Thymus (tissue), 14 donors: ENCODE measurements around the gene CCDC172. TPM values are rescaled to one million over a fixed set of nuclear protein-coding genes. Genes with fewer than 3 reads are reported as not detected.

ENCODE experiments used
- DNase-seq, 9 donors: peaks; one replicate each; pipeline ENCODE4 v3.0.0-alpha.2; 2013; ENCODE audit warnings: low spot score in 9 of 9, low read depth in 6 of 9, missing footprints in 1 of 9
- H3K27ac ChIP-seq, 2 donors: one replicate each; pipeline ENCODE4 v1.5.1; 2013; ENCODE audit warnings: control low read depth in 1 of 2, low read depth in 1 of 2, low read length in 1 of 2, mild to moderate bottlenecking in 1 of 2, moderate library complexity in 1 of 2
- H3K27me3 ChIP-seq, 2 donors: one replicate each; pipeline ENCODE4 v1.5.1; 2013; ENCODE audit warnings: low read length in 1 of 2; ENCODE audit not compliant: control insufficient read depth in 2 of 2, insufficient read depth in 1 of 2
- H3K36me3 ChIP-seq, 2 donors: one replicate each; pipeline ENCODE4 v1.5.1; 2013; ENCODE audit warnings: low read length in 1 of 2, mild to moderate bottlenecking in 1 of 2, moderate library complexity in 1 of 2; ENCODE audit not compliant: control insufficient read depth in 2 of 2, insufficient read depth in 2 of 2
- H3K4me1 ChIP-seq, 2 donors: one replicate each; pipeline ENCODE4 v1.5.1; 2013; ENCODE audit warnings: low read length in 2 of 2; ENCODE audit not compliant: control insufficient read depth in 2 of 2, insufficient read depth in 2 of 2
- H3K4me3 ChIP-seq, 2 donors: one replicate each; pipeline ENCODE4 v1.5.1; 2013; ENCODE audit warnings: low read length in 2 of 2, control low read depth in 1 of 2, mild to moderate bottlenecking in 1 of 2
- H3K9me3 ChIP-seq, 2 donors: one replicate each; pipeline ENCODE4 v1.5.1; 2013; ENCODE audit warnings: low read length in 1 of 2, mild to moderate bottlenecking in 1 of 2; ENCODE audit not compliant: control insufficient read depth in 2 of 2, insufficient read depth in 1 of 2
- WGBS: extraction: QIAGEN DNeasy Blood & Tissue Kit; methylation state at CpG from one replicate; pipeline ENCODE4 v1.1.7; 2013; 5-methylcytosine and 5-hydroxymethylcytosine counted together
- long read RNA-seq, 10 donors: transcript quantifications; one replicate each; lab custom pipeline, GENCODE V29; 2026
- polyA plus RNA-seq: library from polyadenylated mRNA; stranded (reverse); fragments of 200-250 nt; gene quantifications from one replicate; pipeline ENCODE4 v1.2.3, GENCODE V29; 2013
- total RNA-seq: library from RNA; stranded (reverse); fragments of 120-200 nt; gene quantifications from one replicate; pipeline ENCODE4 v1.2.4, GENCODE V29; 2013
- donor health status: healthy.

The CCDC172 gene, protein sequence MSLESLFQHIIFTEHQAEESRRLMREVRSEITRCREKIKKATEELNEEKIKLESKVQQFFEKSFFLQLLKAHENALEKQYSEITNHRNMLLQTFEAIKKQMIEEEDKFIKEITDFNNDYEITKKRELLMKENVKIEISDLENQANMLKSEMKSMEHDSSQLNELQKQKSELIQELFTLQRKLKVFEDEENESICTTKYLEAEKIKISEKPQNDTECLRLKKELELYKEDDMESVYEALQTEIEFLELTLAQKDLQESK
- total RNA-seq (0.05 TPM), polyA plus RNA-seq (0.16 TPM)
- long read RNA-seq, donor 1, result 0 reads
- long read RNA-seq, donor 2, result 0 reads
- long read RNA-seq, donor 3, result 0 reads
- long read RNA-seq, donor 4, result 0 reads
- long read RNA-seq, donor 5, result 0 reads
- long read RNA-seq, donor 6, result 0 reads
- long read RNA-seq, donor 7, result 0 reads
- long read RNA-seq, donor 8, result 0 reads
- long read RNA-seq, donor 9, result 0 reads
- long read RNA-seq, donor 10, result 0 reads

DNA sequence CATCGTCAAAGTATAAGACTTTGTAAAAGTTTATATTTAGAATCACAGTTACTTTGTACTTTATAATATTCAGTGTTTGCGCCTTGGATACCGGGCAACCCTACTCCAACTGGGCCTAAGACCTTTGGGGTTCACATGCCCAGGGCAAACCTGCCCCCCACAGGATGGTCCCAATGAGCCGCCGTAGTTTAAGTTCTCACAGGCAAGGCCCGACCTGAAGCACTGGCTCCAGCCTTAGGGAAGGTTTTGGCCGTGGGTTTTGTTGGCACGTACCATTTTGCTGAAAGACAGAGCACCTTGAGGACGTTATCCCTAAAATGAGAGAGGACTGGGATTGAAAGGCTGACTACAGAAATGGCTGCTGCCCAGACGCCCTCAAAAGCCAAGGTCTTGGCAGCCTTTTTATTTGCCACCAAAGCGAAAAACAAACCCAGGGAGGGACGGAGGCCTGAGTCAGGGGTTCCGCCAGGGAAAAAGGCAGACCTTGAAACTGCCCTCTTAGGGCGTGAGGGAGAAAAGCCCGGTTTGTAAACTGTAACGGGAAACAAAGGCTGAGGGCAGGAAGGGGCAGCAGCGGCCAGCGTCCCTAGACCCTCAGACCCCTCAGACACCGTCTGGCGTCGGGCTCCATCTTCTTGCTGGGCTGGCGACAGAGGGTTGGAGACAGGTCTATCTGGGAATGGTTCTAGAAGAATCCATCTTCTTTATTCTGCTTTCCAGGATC is at the start of gene CCDC172:
CCDC172 (plus strand) TSS at position 222 of the 724 bp plus-strand sequence. CDS start 564 bp downstream, outside the sequence.
- Histone ChIP-seq H3K27me3 (peaks cover 0 to 5% of the 10 kb centered on the region in 2 donors), H3K4me1 (no peaks in the 10 kb centered on the region), H3K4me3 (no peak within 1 kb of the TSS), H3K36me3 (no peaks in the 10 kb centered on the region), H3K9me3 (no peaks in the 10 kb centered on the region), H3K27ac (no peak within 1 kb of the TSS)
- WGBS, result 77% methylated on average over 22 of the region's 22 CpGs
- DNase-seq, result no peak

GRCh38 chr10:116276981-116277380 is 47.3 kb upstream of the CCDC172 start:
- no peak for DNase-seq
- H3K9me3 ChIP-seq, result no peaks in the 10 kb centered on the region
- no peaks in the 10 kb centered on the region for H3K36me3 ChIP-seq
- H3K4me3 ChIP-seq, result no peak overlapping the region
- H3K27ac ChIP-seq, result no peak overlapping the region
- WGBS, result 87% methylated on average over 3 of the region's 3 CpGs
- H3K4me1 ChIP-seq, result peaks cover 0 to 3% of the 10 kb centered on the region in 2 donors
- H3K27me3 ChIP-seq, result peaks cover 37 to 50% of the 10 kb centered on the region in 2 donors

DNA sequence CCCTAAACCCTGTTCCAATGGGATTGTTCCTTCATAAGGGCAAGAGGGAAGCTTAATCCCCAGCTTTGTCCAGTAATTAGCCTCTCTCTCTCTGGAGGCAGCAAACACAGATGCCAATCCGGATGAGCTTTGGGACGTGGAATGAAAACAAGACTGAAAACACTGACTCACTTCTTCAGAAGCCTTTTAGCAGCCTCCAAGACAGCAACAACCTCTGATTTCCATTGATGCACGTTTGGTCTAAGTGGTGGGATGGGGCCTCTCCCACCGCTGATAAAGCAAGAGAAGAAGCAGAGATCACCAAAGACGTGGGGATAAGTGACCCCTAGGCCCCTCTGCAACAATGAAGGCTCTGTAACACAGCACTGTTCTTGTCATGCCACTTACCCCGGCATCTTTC is 45.4 kb upstream of the CCDC172 start:
- Histone ChIP-seq H3K4me3 (no peak overlapping the region), H3K4me1 (no peaks in the 10 kb centered on the region), H3K27ac (no peak overlapping the region), H3K36me3 (no peaks in the 10 kb centered on the region), H3K9me3 (no peaks in the 10 kb centered on the region), H3K27me3 (peaks cover 18 to 32% of the 10 kb centered on the region in 2 donors)
- 81% methylated on average over 6 of the region's 6 CpGs for WGBS
- DNase-seq, result no peak

GRCh38 chr10:116281775-116282174 is 42.5 kb upstream of the CCDC172 start:
- peaks cover 0 to 4% of the 10 kb centered on the region in 2 donors for H3K27me3 ChIP-seq
- WGBS, result 81% methylated on average over 3 of the region's 3 CpGs
- H3K36me3 ChIP-seq, result no peaks in the 10 kb centered on the region
- no peak for DNase-seq
- H3K9me3 ChIP-seq, result no peaks in the 10 kb centered on the region
- H3K4me3 ChIP-seq, result no peak overlapping the region
- H3K4me1 ChIP-seq, result no peaks in the 10 kb centered on the region
- H3K27ac ChIP-seq, result no peak overlapping the region

DNA sequence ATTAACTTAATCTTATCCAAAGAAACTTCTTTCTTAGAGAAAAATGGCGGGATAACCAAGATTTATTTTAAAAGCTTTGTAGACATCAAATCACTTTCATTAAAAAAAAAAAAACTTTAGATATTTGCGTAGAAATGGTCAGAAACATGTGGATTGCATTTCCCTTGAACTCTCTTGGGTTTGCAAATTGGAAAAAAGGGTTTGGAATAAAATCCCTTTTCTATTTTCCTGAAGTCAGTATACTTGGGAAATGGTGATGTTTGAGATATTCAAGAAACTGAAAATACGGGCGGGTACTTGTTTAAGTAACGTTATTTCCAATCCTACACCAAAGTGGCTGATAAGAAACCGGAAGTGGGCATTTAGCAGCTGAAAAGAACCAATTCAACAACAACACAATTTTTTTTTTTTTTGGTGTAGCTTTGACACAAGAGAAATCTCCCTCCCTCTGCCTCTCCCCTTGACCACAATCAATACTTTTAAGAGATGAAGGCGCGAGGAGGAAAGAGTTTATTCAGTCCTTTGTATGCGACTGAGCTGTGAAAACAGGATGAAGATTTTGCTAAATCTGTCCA is 37.5 kb upstream of the CCDC172 start:
- Histone ChIP-seq H3K9me3 (no peaks in the 10 kb centered on the region), H3K27ac (no peak overlapping the region), H3K27me3 (no peaks in the 10 kb centered on the region), H3K36me3 (no peaks in the 10 kb centered on the region), H3K4me1 (no peaks in the 10 kb centered on the region), H3K4me3 (no peak overlapping the region)
- 38% methylated on average over 9 of the region's 9 CpGs for WGBS
- no peak for DNase-seq

- peak in 2 of 9 donors; percentile 9 to 28 for DNase-seq
- Histone ChIP-seq H3K27ac (no peak overlapping the region), H3K4me1 (no peaks in the 10 kb centered on the region), H3K4me3 (no peak overlapping the region), H3K27me3 (no peaks in the 10 kb centered on the region), H3K36me3 (no peaks in the 10 kb centered on the region), H3K9me3 (no peaks in the 10 kb centered on the region)
- 40% methylated on average over 1 of the region's 1 CpG for WGBS
Measured at GRCh38 chr10:116287906-116288501, 36.2 kb upstream of the CCDC172 start.

DNA sequence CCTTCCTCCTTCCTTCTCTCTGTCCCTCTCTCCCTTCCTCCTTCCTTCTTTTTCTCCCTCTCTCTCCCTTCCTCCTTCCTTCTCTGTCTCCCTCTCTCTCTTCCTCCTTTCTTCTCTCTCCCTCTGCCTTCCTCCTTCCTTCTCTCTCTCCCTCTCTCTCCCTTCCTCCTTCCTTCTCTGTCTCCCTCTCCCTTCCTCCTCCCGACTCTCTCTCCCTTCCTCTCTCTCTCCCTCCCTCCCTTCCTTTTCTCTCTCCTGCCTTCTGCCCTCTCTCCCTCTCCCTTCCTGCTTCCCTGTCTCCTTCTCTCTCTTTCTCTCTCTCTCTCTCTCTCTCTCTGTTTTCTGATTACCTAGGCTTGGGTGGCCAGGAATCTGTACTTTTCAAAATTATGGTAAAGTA is 34.6 kb upstream of the CCDC172 start:
- no peaks in the 10 kb centered on the region for H3K27me3 ChIP-seq
- no peaks in the 10 kb centered on the region for H3K36me3 ChIP-seq
- H3K4me3 ChIP-seq, result no peak overlapping the region
- no peak overlapping the region for H3K27ac ChIP-seq
- WGBS, result 18% methylated on average over 1 of the region's 1 CpG
- no peaks in the 10 kb centered on the region for H3K4me1 ChIP-seq
- no peaks in the 10 kb centered on the region for H3K9me3 ChIP-seq
- DNase-seq, result no peak

DNA sequence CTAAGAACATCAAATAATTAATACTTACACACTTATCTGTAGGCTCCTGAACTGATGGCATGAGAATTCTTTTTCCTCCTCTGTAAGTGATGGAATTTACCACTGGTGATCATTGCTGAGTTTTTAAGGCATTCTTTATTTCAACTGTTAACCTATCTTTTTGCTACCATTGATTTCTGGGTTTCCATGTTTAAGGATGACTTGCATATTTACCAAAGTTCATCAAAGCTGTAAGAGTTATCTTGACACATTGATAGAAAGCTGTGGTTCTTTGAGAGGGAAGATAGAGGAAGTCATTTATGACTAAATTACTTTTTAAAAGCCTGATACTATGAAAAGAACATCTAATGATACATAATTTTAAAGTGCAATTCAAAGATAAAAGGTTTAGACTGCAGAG is 31.8 kb upstream of the CCDC172 start:
- Histone ChIP-seq H3K9me3 (no peaks in the 10 kb centered on the region), H3K4me1 (no peaks in the 10 kb centered on the region), H3K36me3 (no peaks in the 10 kb centered on the region), H3K27ac (no peak overlapping the region), H3K27me3 (no peaks in the 10 kb centered on the region), H3K4me3 (no peak overlapping the region)
- DNase-seq, result no peak
